ENCODE measurements around the gene CLCN3. TPM values are rescaled to one million over a fixed set of nuclear protein-coding genes. Genes with fewer than 3 reads are reported as not detected.
"Not testable (repeated sequence)": the region's sequence is repeated elsewhere in the genome, so short reads cannot be mapped to it uniquely, and the experiment has no call there.

The CLCN3 gene
- total and polyA plus RNA-seq, 2 experiments from 2014 or later, result 14.9 to 38.4 TPM

DNA sequence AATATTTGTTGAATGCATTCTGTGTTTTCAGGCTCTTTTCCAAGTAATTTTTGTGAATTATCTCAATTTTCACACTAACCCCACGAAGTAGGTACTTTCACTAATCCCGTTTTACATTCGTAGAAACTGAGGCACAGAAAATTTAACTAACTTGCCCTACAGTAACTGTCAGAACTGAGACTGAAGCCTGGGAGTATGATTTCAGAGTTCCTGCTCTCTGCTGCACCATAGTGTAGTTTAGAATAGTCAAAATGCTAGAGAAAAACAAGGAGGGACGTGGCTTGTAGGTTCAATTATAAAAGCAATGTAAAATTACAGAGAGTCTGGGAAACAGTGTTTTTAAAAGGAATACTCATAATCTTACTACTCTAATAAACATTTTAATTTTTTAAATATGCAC, 2.2 kb downstream of the CLCN3 start:
- Histone ChIP-seq H3K27me3 (no peaks in the 10 kb centered on the region), H3K4me2 (peak overlapping the region; percentile 88), H3K4me3 (peak overlapping the region; percentile 59), H2AFZ (no peak overlapping the region), H3K27ac (peak overlapping the region; percentile 97), H3K9me3 (ENCODE audit: low read depth) (no peaks in the 10 kb centered on the region), H3K9me2 (replicated peaks; ENCODE audit: insufficient read depth) (no peaks in the 10 kb centered on the region), H3K4me1 (ENCODE audit: insufficient read depth) (no peaks in the 10 kb centered on the region), H3K36me3 (replicated peaks; ENCODE audit: insufficient read depth, low read depth) (peaks cover 3% of the 10 kb centered on the region), H4K20me1 (ENCODE audit: insufficient read depth, poor library complexity, severe bottlenecking) (no peaks in the 10 kb centered on the region), H3K79me2 (peaks cover 67% of the 10 kb centered on the region)
- TF ChIP-seq EZH2 (IDR thresholded peaks at IDR 0.05; ENCODE audit: borderline replicate concordance) (no peak), EZH2phosphoT487 (IDR thresholded peaks at IDR 0.05; ENCODE audit: low read depth, severe bottlenecking, unreplicated experiment) (no peak)
- WGBS (ENCODE audit: low lambda C conversion rate, missing lambda C conversion rate), result 46% methylated on average over 4 of the region's 4 CpGs
- no peak for DNase-seq (ENCODE audit: low spot score)

- H3K4me1 ChIP-seq (ENCODE audit: insufficient read depth); H3K9me2 ChIP-seq (replicated peaks; ENCODE audit: insufficient read depth); H3K4me2 ChIP-seq; H3K27ac ChIP-seq; H3K27me3 ChIP-seq; H3K4me3 ChIP-seq; H2AFZ ChIP-seq; H3K9me3 ChIP-seq (ENCODE audit: low read depth); H3K36me3 ChIP-seq (replicated peaks; ENCODE audit: insufficient read depth, low read depth); DNase-seq (ENCODE audit: low spot score); H4K20me1 ChIP-seq (ENCODE audit: insufficient read depth, poor library complexity, severe bottlenecking): not testable (repeated sequence)
- 92% methylated on average over 6 of the region's 6 CpGs for WGBS (ENCODE audit: low lambda C conversion rate, missing lambda C conversion rate)
- peaks cover 80% of the 10 kb centered on the region for H3K79me2 ChIP-seq
Observed at GRCh38 chr4:169624012-169624411, 3.6 kb downstream of the CLCN3 start.

DNA sequence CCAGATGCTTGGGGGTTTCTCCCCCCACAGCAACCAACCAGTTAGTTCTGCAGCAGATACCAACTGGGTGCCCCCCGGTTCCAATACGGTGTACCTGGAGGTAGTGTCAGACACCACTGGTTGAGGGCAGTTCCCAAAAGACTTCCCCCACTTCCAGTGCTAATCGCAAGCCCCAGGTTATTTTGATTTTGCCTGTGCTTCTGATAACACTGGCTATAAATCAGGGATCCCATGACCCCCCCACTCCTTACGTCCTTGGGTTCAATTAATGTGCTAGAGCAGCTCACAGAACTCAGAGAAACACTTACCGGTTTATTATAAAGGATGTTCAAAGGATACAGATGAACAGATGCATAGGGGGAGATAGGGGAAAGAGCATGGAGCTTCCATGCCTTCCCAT, 5.5 kb downstream of the CLCN3 start:
- Histone ChIP-seq H3K36me3 (replicated peaks; ENCODE audit: insufficient read depth, low read depth) (peaks cover 3% of the 10 kb centered on the region), H4K20me1 (ENCODE audit: insufficient read depth, poor library complexity, severe bottlenecking) (no peaks in the 10 kb centered on the region), H3K9me2 (replicated peaks; ENCODE audit: insufficient read depth) (no peaks in the 10 kb centered on the region), H3K4me1 (ENCODE audit: insufficient read depth) (no peaks in the 10 kb centered on the region), H3K27ac (no peak overlapping the region), H3K4me2 (no peak overlapping the region), H3K27me3 (no peaks in the 10 kb centered on the region), H3K4me3 (no peak overlapping the region), H2AFZ (no peak overlapping the region), H3K79me2 (peaks cover 99% of the 10 kb centered on the region), H3K9me3 (ENCODE audit: low read depth) (no peaks in the 10 kb centered on the region)
- no peak for DNase-seq (ENCODE audit: low spot score)
- WGBS (ENCODE audit: low lambda C conversion rate, missing lambda C conversion rate), result 95% methylated on average over 5 of the region's 5 CpGs
- TF ChIP-seq, protein P1, sequence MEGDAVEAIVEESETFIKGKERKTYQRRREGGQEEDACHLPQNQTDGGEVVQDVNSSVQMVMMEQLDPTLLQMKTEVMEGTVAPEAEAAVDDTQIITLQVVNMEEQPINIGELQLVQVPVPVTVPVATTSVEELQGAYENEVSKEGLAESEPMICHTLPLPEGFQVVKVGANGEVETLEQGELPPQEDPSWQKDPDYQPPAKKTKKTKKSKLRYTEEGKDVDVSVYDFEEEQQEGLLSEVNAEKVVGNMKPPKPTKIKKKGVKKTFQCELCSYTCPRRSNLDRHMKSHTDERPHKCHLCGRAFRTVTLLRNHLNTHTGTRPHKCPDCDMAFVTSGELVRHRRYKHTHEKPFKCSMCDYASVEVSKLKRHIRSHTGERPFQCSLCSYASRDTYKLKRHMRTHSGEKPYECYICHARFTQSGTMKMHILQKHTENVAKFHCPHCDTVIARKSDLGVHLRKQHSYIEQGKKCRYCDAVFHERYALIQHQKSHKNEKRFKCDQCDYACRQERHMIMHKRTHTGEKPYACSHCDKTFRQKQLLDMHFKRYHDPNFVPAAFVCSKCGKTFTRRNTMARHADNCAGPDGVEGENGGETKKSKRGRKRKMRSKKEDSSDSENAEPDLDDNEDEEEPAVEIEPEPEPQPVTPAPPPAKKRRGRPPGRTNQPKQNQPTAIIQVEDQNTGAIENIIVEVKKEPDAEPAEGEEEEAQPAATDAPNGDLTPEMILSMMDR (IDR thresholded peaks at IDR 0.05; ENCODE audit: poor library complexity), result no peak
- TF ChIP-seq EZH2phosphoT487 (IDR thresholded peaks at IDR 0.05; ENCODE audit: low read depth, severe bottlenecking, unreplicated experiment) (no peak), EZH2 (IDR thresholded peaks at IDR 0.05; ENCODE audit: borderline replicate concordance) (no peak)

DNA sequence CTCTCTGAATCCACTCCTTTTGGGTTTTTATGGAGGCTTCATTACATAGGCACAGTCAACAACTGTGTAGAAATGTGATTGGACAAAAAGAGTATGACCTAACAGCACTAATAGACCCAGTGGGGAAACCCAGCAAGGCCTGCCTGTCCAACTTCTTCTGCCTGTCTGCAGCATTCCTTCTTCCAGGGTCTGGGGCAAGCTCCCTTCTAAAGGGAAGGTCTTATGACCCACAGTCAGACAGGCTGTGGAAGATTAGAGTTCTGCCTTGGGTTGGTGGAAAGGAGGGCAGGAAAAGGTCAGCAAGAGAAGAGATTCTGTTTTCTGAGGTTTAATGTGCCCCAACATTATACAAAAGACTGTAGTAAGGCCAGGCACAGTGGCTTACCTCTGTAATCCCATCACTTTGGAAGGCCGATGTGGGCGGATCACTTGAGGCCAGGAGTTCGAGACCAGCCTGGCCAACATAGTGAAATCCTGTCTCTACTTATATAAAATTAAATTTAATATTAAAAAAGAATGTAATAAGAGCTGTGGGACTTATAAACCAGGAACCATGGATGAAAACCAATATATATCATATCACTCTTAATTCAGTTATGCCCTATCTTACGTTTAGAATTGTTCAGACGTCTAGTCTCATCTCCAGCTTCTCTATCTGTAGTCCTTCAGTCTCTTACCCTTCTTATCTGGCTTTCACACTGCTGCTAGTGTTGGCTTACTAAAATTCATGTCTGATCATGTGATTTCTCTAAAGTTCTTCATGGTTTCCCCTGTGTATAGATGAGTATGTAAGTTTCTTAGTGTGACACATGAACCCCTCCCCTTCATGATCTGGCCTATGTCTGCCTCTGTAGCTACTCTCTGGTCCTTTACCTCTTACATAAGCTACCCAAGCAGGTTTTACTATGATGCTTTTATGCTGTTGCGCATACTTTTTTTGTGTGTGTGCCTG, 6.2 kb downstream of the CLCN3 start:
- H3K36me3 ChIP-seq (replicated peaks; ENCODE audit: insufficient read depth, low read depth), result peaks cover 3% of the 10 kb centered on the region
- 96% methylated on average over 6 of the region's 6 CpGs for WGBS (ENCODE audit: low lambda C conversion rate, missing lambda C conversion rate)
- H3K9me3 ChIP-seq (ENCODE audit: low read depth), result no peaks in the 10 kb centered on the region
- TF ChIP-seq EZH2 (IDR thresholded peaks at IDR 0.05; ENCODE audit: borderline replicate concordance) (no peak), EZH2phosphoT487 (IDR thresholded peaks at IDR 0.05; ENCODE audit: low read depth, severe bottlenecking, unreplicated experiment) (no peak)
- TF ChIP-seq, protein P1 (IDR thresholded peaks at IDR 0.05; ENCODE audit: poor library complexity), result no peak
- H3K4me1 ChIP-seq (ENCODE audit: insufficient read depth), result no peaks in the 10 kb centered on the region
- no peak overlapping the region for H3K4me3 ChIP-seq
- H4K20me1 ChIP-seq (ENCODE audit: insufficient read depth, poor library complexity, severe bottlenecking), result no peaks in the 10 kb centered on the region
- H3K9me2 ChIP-seq (replicated peaks; ENCODE audit: insufficient read depth), result no peaks in the 10 kb centered on the region
- DNase-seq (ENCODE audit: low spot score), result no peak
- H3K27ac ChIP-seq, result no peak overlapping the region
- H3K4me2 ChIP-seq, result no peak overlapping the region
- H3K27me3 ChIP-seq, result no peaks in the 10 kb centered on the region
- peaks cover 99% of the 10 kb centered on the region for H3K79me2 ChIP-seq
- H2AFZ ChIP-seq, result no peak overlapping the region
